Cardiac septum (tissue), 1 donor: ENCODE data around the gene ZNF785. TPM values are rescaled to one million over a fixed set of nuclear protein-coding genes. Genes with fewer than 3 reads are reported as not detected.
"Not testable (repeated sequence)": the region's sequence is repeated elsewhere in the genome, so short reads cannot be mapped to it uniquely, and the experiment has no call there.

Experiments
- DNase-seq: peaks from one replicate; pipeline ENCODE4 v3.0.0-alpha.2; 2020; ENCODE audit warnings: low spot score
- intact Hi-C: fragments of 100-400 bp; cut with DNase I; formaldehyde crosslinking; loops from one replicate; pipeline ENCODE4 v1.14.0; 2022
- total RNA-seq: library from RNA; stranded (reverse); fragmentation: NEBNext Ultra II Directional; extraction: Animal tissue kit (Norgen Biotek cat#: 25700); gene quantifications from one replicate; pipeline ENCODE4 v1.2.1, GENCODE V29; 2021
- donor health status: DM: no; HTN: no; CAD: no.

Gene ZNF785
- total RNA-seq, 1 donor from 2014 or later = 6.7 TPM

DNA sequence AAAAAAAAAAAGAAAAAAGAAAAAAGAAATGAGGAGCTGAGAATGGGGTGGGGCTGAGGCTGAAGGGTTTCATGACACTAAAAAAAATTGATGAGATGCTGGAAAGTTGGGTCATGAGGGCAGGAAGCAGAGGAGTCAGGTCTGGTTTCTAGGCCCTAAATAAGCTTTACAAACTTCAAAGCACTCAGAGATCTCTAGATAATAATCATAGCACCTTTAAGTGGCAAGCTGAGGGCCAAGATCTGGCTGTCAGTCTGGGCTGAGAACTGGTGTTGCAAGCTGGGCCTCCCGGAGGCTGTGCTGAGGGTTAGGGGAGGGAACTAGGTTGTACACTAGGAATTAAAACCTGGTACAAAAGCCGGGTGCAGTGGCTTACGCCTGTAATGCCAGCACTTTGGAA is 33.7 kb downstream of the ZNF785 start:
- no peak for DNase-seq
- intact Hi-C loops = no loop called here

DNA sequence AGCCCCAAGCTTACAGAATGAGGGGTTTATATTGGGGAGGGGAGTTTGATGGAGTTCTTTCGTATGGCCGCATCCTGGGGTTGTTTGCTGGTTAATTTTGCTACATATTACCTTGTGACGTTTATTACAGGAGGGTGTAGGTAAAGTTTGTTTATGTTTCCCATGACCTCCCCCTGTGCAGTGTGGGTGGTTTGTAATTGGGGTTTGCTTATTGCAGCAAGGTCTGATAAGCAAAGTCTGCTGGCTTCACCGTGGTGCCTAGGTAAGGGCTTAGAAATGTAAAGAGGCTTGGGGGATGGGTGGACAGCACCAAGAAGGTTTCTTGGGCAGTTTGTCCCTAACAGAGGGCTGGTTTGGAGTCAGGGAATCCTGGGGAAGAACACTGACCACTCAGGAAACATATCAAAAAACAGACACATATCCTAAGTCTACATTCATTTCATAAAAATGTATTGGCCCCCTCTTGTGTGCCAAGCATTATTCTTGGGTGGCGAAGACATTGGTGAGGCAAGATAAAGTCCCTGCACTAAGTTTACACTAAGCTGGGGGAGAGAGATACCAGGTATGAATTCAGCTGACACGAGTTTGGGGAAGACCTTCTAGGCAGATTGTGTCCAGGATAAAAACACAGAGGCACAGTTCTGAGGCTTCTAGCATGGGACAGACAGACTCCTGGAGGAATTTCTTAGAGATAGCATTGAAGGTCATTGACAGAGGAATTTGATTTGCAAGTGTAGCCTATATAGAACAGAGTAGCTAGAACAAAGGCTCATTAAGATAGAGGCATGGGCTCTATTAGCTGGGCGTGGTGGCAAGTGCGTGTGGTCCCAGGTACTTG is 36.9 kb downstream of the ZNF785 start:
- no peak for DNase-seq
- intact Hi-C loops = no loop called here

DNA sequence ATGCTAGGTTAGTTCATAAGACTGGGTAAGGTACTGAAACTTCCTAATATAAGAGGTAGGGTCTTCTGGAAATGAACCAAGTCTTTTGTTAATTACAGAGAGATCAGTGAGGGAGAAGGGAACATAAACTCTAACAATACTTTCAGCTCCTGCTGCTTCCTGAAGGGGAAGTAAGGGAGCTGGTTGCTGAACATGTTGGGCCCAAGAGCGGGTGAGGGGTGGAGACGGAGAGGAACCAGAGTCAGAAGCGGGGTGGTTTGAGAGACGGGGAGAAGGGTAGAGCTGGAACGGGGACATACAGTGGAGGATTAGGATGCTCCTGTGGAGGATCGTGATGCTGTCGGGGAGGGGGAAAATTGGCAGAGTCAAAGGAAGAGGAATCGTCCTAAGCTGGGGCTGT is 39.4 kb downstream of the ZNF785 start:
- intact Hi-C loops = no loop called here
- DNase-seq = no peak

DNA sequence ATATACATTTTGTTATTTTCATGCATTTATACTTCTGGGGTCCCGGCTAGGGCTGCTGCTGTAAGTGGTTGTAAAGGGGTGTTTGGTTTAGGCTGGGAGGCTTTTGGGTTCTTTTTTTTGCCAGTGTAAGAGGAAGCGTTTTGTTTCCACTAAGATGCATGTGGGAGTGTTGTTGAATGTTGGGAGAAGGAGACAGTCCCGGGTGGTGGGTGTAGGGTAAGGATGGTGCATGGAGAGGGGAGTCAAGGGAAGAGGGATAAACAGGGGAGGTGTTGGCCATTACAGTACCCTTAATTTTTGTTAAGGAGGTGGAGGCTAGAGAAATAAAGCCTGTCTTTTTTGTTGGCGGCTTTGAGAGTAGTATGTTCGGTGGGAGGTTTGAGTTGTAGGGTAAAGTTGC is 42.4 kb downstream of the ZNF785 start:
- no peak for DNase-seq
- intact Hi-C loops = no loop called here

DNA sequence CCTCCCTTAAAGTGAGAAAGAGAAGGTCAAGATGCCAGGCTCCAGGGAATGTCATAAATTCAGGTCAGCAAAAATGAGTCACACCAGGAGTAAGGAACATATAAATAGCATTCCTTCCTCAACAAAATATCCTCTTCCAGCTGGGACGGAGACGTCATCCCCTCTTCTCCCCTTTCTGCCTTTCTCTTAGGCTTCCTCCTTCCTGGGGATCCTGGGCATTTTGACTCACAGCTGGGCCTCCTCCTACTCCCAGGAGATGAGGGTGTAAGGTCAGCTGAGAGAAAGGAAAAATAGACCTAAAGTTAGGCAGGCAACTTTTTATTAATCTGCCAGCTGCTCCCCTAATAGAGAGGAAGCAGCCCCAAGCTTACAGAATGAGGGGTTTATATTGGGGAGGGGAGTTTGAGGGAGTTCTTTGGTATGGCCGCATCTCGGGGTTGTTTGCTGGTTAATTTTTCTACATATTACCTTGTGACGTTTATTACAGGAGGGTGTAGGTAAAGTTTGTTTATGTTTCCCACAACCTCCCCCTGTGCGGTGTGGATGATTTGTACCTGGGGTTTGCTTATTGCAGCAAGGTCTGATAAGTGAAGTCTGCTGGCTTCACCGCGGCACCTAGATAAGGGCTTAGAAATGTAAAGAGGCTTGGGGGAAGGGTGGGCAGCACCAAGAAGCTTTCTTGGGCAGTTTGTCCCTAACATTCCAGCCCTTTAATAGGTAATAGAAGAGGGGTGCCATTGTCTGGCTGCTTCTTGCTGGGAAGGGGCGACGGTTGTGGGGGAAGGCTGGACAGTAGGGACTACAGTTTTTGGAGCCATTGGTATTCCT is 43.8 kb downstream of the ZNF785 start:
- DNase-seq = no peak
- intact Hi-C loops = no loop called here

DNA sequence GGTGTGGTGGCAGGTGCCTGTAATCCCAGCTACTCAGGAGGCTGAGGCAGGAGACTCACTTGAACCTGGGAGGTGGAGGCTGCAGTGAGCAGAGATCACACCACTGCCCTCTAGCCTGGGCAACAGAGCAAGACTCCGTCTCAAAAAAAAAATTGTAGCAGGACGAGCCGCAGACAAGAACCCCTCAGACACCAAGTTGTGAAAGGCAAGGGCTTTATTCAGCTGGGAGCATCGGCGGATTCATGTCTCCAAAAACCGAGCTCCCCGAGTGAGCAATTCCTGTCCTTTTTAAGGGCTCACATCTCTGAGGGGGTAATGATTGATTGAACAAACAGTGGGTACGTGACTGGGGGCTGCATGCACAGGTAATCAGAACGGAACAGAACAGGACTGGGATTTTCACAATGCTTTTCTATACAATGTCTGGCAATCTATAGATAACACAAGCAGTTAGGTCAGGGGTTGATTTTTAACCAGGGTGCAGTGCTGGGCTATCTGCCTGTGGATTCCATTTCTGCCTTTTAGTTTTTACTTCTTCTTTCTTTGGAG is 44.5 kb downstream of the ZNF785 start:
- DNase-seq, intact Hi-C loops: not testable (repeated sequence)

DNA sequence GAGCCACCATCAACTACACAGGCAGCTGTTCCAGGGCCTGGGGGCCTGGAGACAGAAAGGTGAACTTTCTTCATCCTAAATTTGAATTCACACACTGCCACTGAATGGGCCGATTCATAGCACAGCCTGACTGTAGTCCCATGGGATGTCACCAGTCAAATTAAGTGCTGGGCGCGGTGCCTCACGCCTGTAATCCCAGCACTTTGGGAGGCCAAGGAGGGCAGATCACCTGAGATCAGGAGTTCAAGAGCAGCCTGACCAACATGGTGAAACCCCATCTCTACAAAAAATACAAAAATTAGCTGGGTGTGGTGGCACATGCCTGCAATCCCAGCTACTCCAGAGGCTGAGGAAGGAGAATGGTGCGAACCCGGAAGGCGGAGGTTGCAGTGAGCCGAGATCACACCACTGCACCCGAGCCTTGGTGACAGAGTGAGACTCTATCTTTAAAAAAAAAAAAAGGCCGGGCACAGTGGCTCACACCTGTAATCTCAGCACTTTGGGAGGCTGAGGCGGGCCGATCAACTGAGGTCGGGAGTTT is 45.4 kb downstream of the ZNF785 start:
- DNase-seq, intact Hi-C loops: not testable (repeated sequence)

DNA sequence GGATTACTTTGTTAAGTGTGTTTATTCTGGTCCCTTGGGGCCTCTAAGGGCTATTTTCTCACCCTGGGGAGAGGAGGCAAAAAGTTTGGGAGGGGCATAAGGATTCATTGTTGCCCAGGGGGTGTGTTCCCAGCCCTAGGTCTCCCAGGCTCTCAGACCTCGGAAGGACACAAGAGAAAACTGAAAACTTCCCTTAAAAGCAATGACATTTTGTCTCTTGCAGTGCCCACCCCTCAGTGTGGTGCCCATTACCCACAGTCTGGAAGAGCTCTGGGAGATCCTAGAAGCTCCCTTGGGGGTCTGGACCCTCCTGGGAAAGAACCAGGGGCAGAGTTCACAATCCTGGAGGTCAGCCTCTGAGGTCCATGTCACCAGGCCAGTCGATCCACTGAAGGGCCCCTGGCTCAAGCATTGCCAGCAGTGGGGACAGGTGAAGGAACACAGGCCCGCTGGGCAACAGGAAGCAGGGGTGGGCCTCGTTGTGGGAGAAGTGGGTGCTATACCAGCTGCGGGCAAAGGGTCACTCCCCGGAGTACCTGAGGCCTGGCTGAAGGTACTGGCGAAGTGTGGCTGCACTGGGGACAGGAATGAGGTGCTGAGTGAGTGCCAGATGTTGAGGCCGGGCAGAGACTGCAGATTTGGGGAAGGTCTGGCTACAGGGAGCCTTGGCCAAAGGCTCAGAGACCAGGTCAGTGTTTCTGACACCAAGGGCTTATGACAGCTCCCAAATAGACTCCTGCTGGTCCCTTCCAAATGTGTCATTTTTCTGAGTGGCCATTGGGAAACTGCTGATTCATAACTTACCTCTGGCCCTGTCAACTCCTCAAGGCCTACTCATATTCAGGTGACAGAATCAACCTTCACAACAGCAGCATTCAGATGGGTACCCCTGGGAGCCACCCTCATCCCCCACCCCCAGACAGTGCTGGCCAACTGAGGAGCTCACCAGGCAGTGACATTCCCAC is 46.2 kb downstream of the ZNF785 start:
- intact Hi-C loops = no loop called here
- peak; percentile 79 for DNase-seq

DNA sequence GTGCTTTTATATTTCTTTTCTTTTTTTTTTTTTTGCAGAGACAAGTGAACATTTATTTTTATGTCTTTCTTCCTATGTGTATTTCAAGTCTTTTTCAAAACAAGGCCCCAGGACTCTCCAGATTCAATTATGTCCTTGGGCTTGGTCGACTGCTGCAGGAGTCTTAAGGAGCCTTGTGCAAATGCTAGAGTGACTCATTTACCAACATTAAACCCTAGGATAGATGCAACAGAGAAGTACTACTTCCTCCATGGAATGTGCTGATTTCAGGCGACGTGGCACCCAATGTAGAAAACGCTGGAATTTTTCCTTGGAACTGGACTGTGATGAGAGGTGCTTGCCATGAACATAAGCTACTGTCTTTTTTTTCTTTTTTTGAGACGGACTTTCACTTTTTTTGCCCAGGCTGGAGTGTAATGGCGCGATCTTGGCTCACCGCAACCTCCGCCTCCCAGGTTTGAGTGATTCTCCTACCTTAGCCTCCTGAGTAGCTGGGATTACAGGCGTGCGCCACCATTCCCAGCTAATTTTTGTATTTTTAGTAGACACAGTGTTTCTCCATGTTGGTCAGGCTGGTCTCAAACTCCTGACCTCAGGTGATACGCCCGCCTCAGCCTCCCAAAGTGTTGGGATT is 49.0 kb downstream of the ZNF785 start:
- DNase-seq, intact Hi-C loops: not testable (repeated sequence)

DNA sequence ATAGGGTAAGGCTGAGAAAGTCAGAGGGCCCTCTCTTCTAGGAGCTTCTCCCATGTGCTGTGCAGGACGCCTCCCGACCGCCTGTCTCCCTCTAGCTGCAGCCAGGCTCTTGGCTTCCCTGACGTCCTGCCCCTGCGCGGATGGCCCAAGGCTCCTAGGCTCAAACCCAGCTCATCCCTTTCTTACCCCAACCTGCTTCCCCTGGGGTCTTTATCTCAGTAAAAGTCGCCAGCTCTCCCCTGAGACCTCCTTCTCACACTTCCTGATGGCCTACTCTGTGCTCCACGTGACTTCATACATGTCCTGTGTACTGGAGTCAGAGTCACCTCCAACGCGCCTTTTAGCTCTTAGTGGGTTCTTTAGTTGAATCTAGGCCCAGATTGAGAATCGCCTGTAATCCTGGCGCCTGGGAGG is 49.7 kb downstream of the ZNF785 start:
- intact Hi-C loops = loop anchor here (1.0 to 2.0 kb wide), 2 partner anchors 23 to 49 kb away; partner anchors contain the start of genes ZNF764 and ZNF785
- DNase-seq = no peak

DNA sequence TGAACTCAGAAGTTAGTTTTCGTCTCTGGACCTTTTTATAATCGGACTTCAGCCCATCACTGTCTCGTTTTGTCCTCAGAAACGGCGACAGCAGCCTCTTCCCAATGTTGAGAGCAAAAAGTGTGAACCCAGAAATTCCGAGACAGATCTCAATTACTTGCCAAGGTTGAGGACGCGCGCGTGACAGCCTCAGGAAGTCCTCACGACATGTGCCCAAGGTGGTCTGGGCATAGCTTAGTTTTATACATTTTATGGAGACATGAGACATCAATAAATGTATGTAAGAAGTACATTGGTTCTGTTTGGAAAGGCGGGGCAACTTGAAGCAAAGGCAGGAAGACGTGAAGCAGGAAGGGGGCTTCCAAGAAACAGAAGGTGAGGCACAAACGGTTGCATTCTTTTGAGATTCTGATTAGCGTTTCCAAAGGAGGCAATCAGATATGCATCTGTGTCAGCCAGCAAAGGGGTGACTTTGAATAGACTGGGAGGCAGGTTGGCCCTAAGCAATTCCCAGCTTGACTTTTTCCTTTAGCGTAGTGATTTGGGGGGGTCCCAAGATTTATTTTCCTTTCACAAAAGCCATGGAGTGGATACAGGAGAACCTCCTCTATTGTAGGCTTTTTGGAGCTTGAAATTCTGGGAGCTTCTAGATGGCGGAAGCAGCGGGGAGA is 50.3 kb downstream of the ZNF785 start:
- no peak for DNase-seq
- intact Hi-C loops = loop anchor here (1.0 to 2.0 kb wide), 2 partner anchors 23 to 50 kb away; partner anchors contain the start of genes ZNF764 and ZNF785

DNA sequence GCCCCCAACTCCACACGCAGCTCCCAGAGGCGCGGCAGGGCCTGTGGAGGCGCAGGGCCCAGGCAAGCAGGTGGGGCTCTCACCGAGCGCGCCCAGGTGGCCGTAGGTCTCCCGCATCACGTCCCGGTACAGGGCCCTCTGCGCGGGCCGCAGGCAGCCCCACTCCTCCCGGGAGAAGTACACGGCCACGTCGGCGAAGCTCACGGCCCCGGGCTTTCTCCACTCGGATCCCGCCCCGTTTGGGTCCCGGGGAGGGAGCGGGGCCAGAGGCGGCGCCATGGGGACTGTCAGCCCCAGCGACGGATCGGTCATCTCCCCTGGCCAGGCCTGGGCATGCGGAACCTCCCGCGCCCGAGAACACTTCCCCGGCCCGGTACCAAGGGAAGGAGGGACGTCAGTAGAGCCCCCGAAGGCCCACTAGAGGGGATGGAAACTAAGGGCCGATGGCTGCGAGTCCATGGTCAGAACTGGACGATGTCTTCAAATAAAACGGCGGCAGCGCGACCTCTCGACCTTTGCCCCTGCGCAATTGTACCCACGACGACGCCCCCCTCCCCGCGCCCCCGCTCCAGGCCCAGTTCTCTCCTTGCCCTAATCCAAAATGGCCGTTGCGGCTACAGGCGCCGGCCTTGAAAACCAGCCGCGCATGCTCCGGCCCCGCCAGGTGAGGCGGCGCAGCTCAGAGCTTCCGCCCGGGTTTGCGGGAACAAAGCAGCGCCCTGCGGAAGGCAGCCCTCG is 51.0 kb downstream of the ZNF785 start, which contains the start of gene ZNF747:
ZNF747 (minus strand) TSS at position 491 of the 738 bp plus-strand sequence; CDS start at position 312, 179 bp downstream.
- DNase-seq = peak; percentile 97
- intact Hi-C loops = loop anchor here (1.0 to 5.0 kb wide), 4 partner anchors 24 to 116 kb away; partner anchors contain the start of genes DCTPP1, PRR14, ZNF764 and ZNF785

DNA sequence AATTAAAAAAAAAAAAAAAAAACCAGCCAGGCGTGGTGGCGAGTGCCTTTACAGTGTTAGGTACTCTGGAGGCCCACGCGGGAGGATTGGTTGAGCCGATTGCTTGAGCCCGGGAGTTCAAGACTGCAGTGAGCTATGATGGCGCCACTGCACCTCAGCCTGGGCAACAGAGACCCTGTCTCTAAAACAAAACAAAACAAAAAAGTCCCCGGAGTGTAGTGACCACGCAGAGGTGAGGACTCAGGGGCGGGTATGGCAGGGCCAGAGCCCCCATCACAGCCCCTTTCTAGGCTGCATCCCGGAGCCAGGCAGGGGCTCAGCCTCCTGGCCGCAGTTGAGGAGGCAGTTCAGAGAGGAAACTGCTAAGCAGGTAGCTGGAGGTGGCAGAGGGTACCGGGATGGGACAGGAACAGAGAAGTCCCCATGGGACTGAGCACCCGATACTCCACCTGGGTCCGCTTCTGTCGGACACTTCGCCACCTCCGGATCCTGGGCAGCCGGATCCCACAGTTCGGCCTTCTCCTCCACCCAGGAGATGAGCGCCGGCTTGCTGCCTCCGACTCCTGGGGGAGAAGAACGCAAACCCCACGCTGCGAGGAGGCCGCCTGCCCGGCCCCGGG is 51.6 kb downstream of the ZNF785 start:
- DNase-seq = no peak
- intact Hi-C loops = loop anchor here (1.0 to 5.0 kb wide), 3 partner anchors 51 to 116 kb away; partner anchors contain the start of genes DCTPP1, PRR14 and ZNF785

DNA sequence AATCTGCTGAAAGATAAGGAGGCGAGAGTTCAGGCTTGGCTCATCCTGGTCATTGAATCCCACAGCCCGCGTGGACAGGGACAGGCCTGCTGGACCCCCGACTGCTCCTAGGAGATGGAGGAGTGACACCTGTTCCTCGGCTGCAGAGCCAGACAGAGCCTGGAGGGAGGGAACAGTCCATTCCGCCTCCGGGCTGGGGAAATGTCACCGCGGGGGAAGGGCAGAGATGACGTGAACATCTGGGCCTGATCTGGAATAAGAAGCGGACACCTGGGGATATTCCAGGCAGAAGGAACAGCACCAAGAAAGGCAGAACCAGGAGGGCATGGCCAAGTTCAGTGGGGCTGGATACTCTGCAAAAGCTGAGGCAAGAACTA is 52.4 kb downstream of the ZNF785 start:
- DNase-seq = no peak
- intact Hi-C loops = loop anchor here (5.0 kb wide), 1 partner anchor 101 kb away; the partner anchor contains the start of gene DCTPP1

DNA sequence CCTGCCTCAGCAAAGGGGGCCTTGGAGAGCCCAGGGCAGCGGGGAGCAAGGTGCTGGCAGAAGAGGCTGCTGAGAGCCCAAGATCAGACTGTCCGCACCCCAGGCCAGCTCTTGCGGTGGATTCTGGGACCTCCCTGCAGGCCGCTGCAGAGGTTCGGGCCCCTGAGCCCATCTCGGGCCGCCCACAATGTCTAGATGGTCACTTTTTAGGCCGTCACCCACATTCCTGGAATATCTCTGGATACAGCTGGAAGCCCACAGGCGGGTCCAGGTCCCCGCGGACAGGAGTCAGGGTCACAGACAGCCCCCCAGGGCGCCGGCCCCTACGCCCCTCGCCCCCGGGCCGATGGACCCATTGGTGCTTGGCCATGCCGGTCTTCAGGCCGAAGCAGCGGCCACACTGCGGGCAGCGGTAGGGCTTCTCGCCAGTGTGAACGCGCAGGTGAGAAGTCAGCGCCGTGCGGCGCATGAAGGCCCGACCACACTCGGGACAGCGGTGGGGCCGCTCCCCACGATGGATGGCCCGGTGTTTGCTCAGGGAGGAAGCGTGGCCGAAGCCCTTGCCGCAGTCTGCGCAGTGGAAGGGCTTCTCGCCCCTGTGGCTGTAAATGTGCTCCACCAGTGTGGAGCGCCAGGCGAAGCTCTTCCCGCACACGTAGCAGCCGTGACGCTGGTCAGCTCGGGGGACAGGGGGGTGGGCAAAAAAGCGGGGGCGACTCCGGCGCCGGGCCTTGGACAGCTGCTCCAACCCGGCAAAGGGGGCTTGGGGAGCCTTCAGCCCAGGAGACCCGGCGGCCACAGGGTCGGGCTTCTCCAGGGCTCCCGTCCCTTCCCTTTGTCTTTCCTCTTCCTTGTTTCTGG is 53.0 kb downstream of the ZNF785 start:
- DNase-seq = no peak
- intact Hi-C loops = loop anchor here (5.0 kb wide), 1 partner anchor 100 kb away; the partner anchor contains the start of gene DCTPP1
